ENCODE measurements around the gene HS3ST3B1.

Gene HS3ST3B1

DNA sequence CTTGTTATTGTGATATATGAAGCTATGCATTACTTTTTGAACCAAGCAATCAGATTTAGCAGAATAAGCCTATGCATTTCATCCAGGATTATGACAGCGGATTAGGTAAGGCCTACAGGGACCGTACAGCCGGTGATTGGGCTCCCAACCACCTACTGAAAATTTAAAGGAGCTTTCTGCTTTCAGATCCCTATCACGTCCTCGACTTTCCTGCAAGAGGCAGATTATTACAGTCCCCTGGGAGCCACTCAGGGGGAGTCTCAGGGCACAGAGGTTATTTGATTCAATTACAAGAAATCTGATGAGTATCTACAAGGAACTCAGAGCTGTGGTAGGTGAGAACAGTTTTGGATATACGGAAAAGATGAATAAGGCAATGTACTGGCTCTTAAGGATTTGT is 80.7 kb downstream of the HS3ST3B1 start:
- in situ Hi-C loops (cut with MboI; ENCODE audit: low pct_unique_long_range_greater_than_20kb, low sequenced_read_pairs, unreplicated experiment), result no loop called here
- no peak for TF ChIP-seq CTCF (IDR thresholded peaks at IDR 0.05; ENCODE audit: extremely low read depth, insufficient read depth, missing control alignments)

GRCh38 chr17:14387036-14387435 is 86.2 kb downstream of the HS3ST3B1 start:
- in situ Hi-C loops (cut with MboI; ENCODE audit: low pct_unique_long_range_greater_than_20kb, low sequenced_read_pairs, unreplicated experiment), result no loop called here
- TF ChIP-seq CTCF (IDR thresholded peaks at IDR 0.05; ENCODE audit: extremely low read depth, insufficient read depth, missing control alignments), result no peak
- DNase-seq (ENCODE audit: low spot score), result no peak

More for the DNA sequence above, 80.7 kb downstream of the HS3ST3B1 start:
- DNase-seq (ENCODE audit: low spot score), result no peak

GRCh38 chr17:14389681-14390080 is 88.8 kb downstream of the HS3ST3B1 start:
- no peak for DNase-seq (ENCODE audit: low spot score)
- in situ Hi-C loops (cut with MboI; ENCODE audit: low pct_unique_long_range_greater_than_20kb, low sequenced_read_pairs, unreplicated experiment), result no loop called here
- TF ChIP-seq CTCF (IDR thresholded peaks at IDR 0.05; ENCODE audit: extremely low read depth, insufficient read depth, missing control alignments), result no peak

DNA sequence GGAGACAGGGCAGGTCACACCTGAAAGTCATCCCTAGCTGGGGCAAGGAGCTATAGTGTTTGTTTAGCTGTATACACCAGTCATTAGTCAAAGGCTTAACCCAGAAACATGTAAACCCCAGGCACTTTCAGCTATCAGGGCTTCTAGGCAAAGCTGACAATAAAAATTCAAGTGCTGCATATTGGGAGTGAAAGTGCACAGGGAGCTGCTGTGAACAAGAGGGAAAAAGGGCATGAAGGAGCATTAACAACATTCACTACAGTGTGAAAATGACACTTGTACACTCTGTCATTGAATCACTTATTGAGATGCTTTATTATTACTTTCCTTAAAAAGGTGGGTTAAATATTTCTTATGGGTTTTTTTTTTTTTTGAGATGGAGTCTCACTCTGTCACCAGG is 92.8 kb downstream of the HS3ST3B1 start:
- DNase-seq (ENCODE audit: low spot score), result no peak
- in situ Hi-C loops (cut with MboI; ENCODE audit: low pct_unique_long_range_greater_than_20kb, low sequenced_read_pairs, unreplicated experiment), result no loop called here
- TF ChIP-seq CTCF (IDR thresholded peaks at IDR 0.05; ENCODE audit: extremely low read depth, insufficient read depth, missing control alignments), result no peak

DNA sequence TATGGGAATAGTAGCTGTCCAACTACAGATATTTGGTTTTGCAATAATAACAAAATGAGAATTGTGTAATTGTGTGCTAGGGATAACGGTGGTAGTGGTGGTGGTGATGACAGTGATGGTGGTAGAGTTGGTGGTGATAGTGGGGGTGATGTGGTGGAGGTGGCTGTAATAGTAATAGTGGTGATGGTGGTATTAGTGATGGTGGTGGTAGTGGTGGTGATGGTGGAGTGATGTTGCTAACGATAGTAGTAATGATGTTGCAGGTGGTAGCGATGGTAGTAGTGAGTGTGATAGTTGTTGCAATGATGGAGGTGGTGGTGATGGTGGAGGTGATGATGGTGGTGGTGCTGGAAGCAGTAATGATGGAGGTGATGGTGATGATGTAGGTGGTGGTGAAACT is 94.4 kb downstream of the HS3ST3B1 start:
- in situ Hi-C loops (cut with MboI; ENCODE audit: low pct_unique_long_range_greater_than_20kb, low sequenced_read_pairs, unreplicated experiment), result no loop called here
- no peak for TF ChIP-seq CTCF (IDR thresholded peaks at IDR 0.05; ENCODE audit: extremely low read depth, insufficient read depth, missing control alignments)
- DNase-seq (ENCODE audit: low spot score), result no peak

DNA sequence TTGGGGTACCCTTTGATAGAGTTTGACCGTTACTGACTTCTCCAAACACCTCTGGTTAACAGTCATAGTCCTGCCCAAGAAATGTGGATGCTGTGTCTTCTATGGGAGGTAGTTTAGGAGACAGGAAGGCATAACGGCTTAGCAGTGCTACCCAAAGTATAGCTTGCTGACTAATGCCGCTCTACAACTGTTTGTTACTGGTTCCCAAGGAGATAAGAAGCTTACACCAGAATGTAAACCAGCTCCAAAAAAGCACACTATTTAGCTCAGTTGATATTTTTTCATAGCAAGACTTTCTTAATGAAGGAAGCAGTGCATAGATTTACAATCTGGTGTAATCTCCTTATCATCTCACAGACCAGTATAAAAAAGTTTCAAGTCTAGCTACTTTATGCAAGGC is 95.7 kb downstream of the HS3ST3B1 start:
- in situ Hi-C loops (cut with MboI; ENCODE audit: low pct_unique_long_range_greater_than_20kb, low sequenced_read_pairs, unreplicated experiment), result no loop called here
- no peak for DNase-seq (ENCODE audit: low spot score)

More for the DNA sequence above, 95.7 kb downstream of the HS3ST3B1 start:
- no peak for TF ChIP-seq CTCF (IDR thresholded peaks at IDR 0.05; ENCODE audit: extremely low read depth, insufficient read depth, missing control alignments)
